ENCODE data around the gene GPR50. TPM values are rescaled to one million over a fixed set of nuclear protein-coding genes. Genes with fewer than 3 reads are reported as not detected.

The GPR50 gene
- total and polyA plus RNA-seq, 10 of the 15 experiments (the other 5 are each of a cell fraction or from before 2014, with no cell fraction given) = 0.03 to 0.08 (median 0.04) TPM; not detected in 7

DNA sequence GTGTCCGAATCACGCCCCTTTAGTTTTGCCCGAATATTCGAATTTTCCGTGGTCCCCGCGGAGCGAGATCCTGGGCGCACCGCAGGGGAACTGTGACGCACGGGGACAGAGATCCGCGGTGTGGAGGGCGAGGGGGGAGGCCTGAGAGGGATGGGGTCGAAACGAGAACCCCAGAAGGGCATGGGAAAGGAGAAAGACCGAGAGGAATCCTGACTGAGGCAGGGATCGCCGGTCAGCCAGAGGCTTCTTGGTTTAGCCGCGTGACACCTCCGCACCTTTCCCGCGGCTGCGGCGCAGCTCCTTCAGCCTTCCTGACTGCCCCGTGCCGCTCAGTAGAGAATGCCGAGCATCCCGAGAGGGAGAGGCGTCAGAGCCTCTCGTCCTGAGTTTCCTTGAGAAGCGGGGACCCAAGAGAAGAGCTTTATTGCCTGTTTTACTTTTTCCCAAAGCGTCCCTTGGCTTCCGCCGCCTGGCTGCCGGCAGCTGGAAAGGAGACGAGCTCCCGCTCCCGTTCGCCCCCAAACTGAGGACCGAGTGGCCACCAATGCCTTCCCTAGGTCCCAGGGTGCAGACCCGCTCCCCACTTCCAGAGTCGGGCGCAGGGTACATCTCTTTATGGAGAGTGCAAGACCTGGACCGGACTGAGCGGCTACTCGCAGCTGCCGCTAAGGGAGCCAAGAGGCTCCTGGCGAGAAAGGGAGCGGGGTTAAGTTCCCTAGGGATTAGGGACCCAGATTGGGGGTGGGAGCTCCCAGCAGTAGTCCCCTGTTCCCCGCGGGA lies 911 bp upstream of the GPR50 start:
- intact Hi-C loops (cut with micrococcal nuclease; ENCODE audit: unreplicated experiment) (no loop called here), in situ Hi-C loops (cut with MboI) (no loop called here)
- Histone ChIP-seq H3K27me3 (replicated peaks in 1 of 2; ENCODE audit: control insufficient read depth in 2 of 2, insufficient read depth in 2 of 2, low read length in 1 of 2) (no peaks in the 10 kb centered on the region; a peak in 3 of 4 replicates), H3K4me3 (no peak overlapping the region), H2AFZ (ENCODE audit: control insufficient read depth, low read depth, low read length) (no peak overlapping the region), H3K9ac (ENCODE audit: control insufficient read depth, insufficient read depth, low read length) (no peak overlapping the region), H4K20me1 (ENCODE audit: control insufficient read depth, insufficient read depth) (no peaks in the 10 kb centered on the region), H3K36me3 (ENCODE audit: control insufficient read depth in 2 of 2, insufficient read depth in 2 of 2, low read length in 1 of 2) (no peaks in the 10 kb centered on the region), H3K9me3 (replicated peaks; ENCODE audit: control insufficient read depth, insufficient read depth, low read length) (no peaks in the 10 kb centered on the region; the same call in 2 of the 3 replicates), H3K79me2 (ENCODE audit: control insufficient read depth, insufficient read depth, low read length) (no peaks in the 10 kb centered on the region), H3K4me2 (ENCODE audit: control insufficient read depth, insufficient read depth) (no peak overlapping the region), H3K27ac (ENCODE audit: control insufficient read depth, insufficient read depth) (no peak overlapping the region), H3K4me1 (ENCODE audit: control insufficient read depth, insufficient read depth, low read length) (no peaks in the 10 kb centered on the region)
- ChIA-PET CTCF (no interaction called here), POLR2A (no interaction called here), SMC1A (ENCODE audit: uncharacterized antibody, unreplicated experiment) (no interaction called here), RAD21 (ENCODE audit: unreplicated experiment) (no interaction called here)
- FAIRE-seq = no peak
- 46% methylated on average over 51 of the region's 54 CpGs for WGBS (ENCODE audit: insufficient coverage, insufficient replicate concordance, low lambda C conversion rate, missing lambda C conversion rate)
- DNase-seq (ENCODE audit: low read depth, low spot score) = no peak
- TF ChIP-seq SMARCA5 (IDR thresholded peaks at IDR 0.05) (no peak), ESRRA (IDR thresholded peaks at IDR 0.05; ENCODE audit: low read length) (no peak), LARP7 (IDR thresholded peaks at IDR 0.05) (no peak), HDAC2 (IDR thresholded peaks at IDR 0.05) (no peak), SPI1 (IDR thresholded peaks at IDR 0.05; ENCODE audit: borderline replicate concordance, insufficient read depth, low read depth, low read length) (no peak), RCOR1 (conservative IDR thresholded peaks at IDR 0.05; ENCODE audit: low read depth, low read length) (no peak), IRF4 (IDR thresholded peaks at IDR 0.05; ENCODE audit: low read depth, low read length) (no peak), CBFB (IDR thresholded peaks at IDR 0.05; ENCODE audit: low read depth) (no peak), MTA3 (IDR thresholded peaks at IDR 0.05; ENCODE audit: borderline replicate concordance, low read length) (no peak), EP300 (IDR thresholded peaks at IDR 0.05; ENCODE audit: borderline replicate concordance in 1 of 2, control insufficient read depth in 1 of 2, low read depth in 2 of 2, low read length in 2 of 2) (no peak)
- no peak for ATAC-seq
- BruUV-seq (replicated peaks) = no TSS peak
